Measurements from ENCODE around the gene KIF18B.

- TF ChIP-seq REST (IDR thresholded peaks at IDR 0.05; ENCODE audit: low read depth) (no peak), EGR1 (IDR thresholded peaks at IDR 0.05) (no peak), MAX (IDR thresholded peaks at IDR 0.05) (no peak), RAD21 (IDR thresholded peaks at IDR 0.05; ENCODE audit: low read depth) (no peak), EP300 (IDR thresholded peaks at IDR 0.05; ENCODE audit: borderline replicate concordance) (no peak), CEBPB (IDR thresholded peaks at IDR 0.05) (no peak), FOXM1 (IDR thresholded peaks at IDR 0.05; ENCODE audit: borderline replicate concordance, low read depth) (no peak), CREB1 (IDR thresholded peaks at IDR 0.05; ENCODE audit: low read depth) (no peak), YY1 (IDR thresholded peaks at IDR 0.05; ENCODE audit: low read depth) (no peak), USF1 (IDR thresholded peaks at IDR 0.05) (no peak), NFIC (IDR thresholded peaks at IDR 0.05) (no peak), TAF1 (IDR thresholded peaks at IDR 0.05; ENCODE audit: low read depth) (no peak), TEAD4 (IDR thresholded peaks at IDR 0.05) (no peak)
Observed at GRCh38 chr17:44983563-44983962, 36.0 kb upstream of the KIF18B start.

Data from Ishikawa (cell line).